Body of pancreas (tissue), 4 donors: ENCODE measurements around the gene WFDC12. TPM values are rescaled to one million over a fixed set of nuclear protein-coding genes. Genes with fewer than 3 reads are reported as not detected.
A peak's percentile ranks its signal among the peaks of the same experiment; 100 is the strongest.

Source experiments
- ATAC-seq: fragments of 150-250 bp; one replicate; pipeline ENCODE4 v1.9.1; 2016
- DNase-seq, 4 donors: peaks; one replicate each; pipeline ENCODE4 v3.0.0-alpha.2; 2019
- H3K27ac ChIP-seq, 4 donors: fragments of 200-600 bp; sonication (generic); 1 replicate in 3 of 4; 2 replicates in 1 of 4; pipeline versions ENCODE4 v1.5.1 to v1.6.1; 2016 to 2019; ENCODE audit warnings: mild to moderate bottlenecking in 1 of 4, mixed read lengths in 1 of 4, moderate library complexity in 1 of 4
- H3K27me3 ChIP-seq, 2 donors: fragments of 200-600 bp; sonication (generic); one replicate each; pipeline ENCODE4 v1.6.0; 2016; ENCODE audit warnings: mild to moderate bottlenecking in 1 of 2
- H3K36me3 ChIP-seq, 2 donors: fragments of 200-600 bp; sonication (generic); replicated peaks in 1 of 2; 2 replicates each; pipeline ENCODE4 v1.5.1; 2016; ENCODE audit warnings: low read depth in 2 of 2; ENCODE audit not compliant: insufficient read depth in 1 of 2
- H3K4me1 ChIP-seq: fragments of 200-600 bp; sonication (generic); one replicate; pipeline ENCODE4 v1.6.0; 2016
- H3K4me3 ChIP-seq, 2 donors: fragments of 200-600 bp; sonication (generic); 1 replicate in 1 of 2; 2 replicates in 1 of 2; pipeline ENCODE4 v1.5.1; 2016 to 2019
- H3K9me3 ChIP-seq, 3 donors: fragments of 200-600 bp; sonication (generic); 1 replicate in 2 of 3; 2 replicates in 1 of 3; pipeline ENCODE4 v1.5.1; 2016
- CTCF ChIP-seq, 7 experiments: fragments of 450-650 bp in 4 of 7; fragments of 200-600 bp in 3 of 7; sonication (generic) in 3 of 7; IDR thresholded peaks; one replicate each; pipeline ENCODE4 v1.5.1; 2016 to 2019; ENCODE audit warnings: antibody characterized with exemption in 7 of 7
- POLR2A ChIP-seq, 3 donors: fragments of 450-650 bp; IDR thresholded peaks; one replicate each; pipeline ENCODE4 v1.6.1; 2016; ENCODE audit warnings: antibody characterized with exemption in 3 of 3, mild to moderate bottlenecking in 2 of 3
- WGBS, 2 donors: methylation state at CpG; one replicate each; pipeline ENCODE4 v1.1.5; 2017; 5-methylcytosine and 5-hydroxymethylcytosine counted together
- intact Hi-C: fragments of 100-400 bp; cut with DNase I; formaldehyde crosslinking; loops from one replicate; pipeline ENCODE4 v1.15.1; 2023
- total RNA-seq, 2 donors: library from RNA; depleted of rRNA; stranded (reverse); fragments of >200 nt; gene quantifications; one replicate each; pipeline ENCODE4 v1.1.0, GENCODE V29; 2016

WFDC12 gene
- total RNA-seq, 2 donors from 2014 or later: not detected

GRCh38 chr20:45096781-45097180 is 27.5 kb downstream of the WFDC12 start:
- TF ChIP-seq CTCF (IDR thresholded peaks at IDR 0.05) (no peak), POLR2A (IDR thresholded peaks at IDR 0.05) (no peak)
- DNase-seq (no peak), ATAC-seq (no peak)
- Histone ChIP-seq H3K4me1 (peaks cover 19% of the 10 kb centered on the region), H3K9me3 (no peaks in the 10 kb centered on the region), H3K4me3 (no peak overlapping the region), H3K27ac (no peak overlapping the region), H3K27me3 (peaks cover 0 to 19% of the 10 kb centered on the region in 2 donors), H3K36me3 (no peaks in the 10 kb centered on the region)
- WGBS, 2 donors: 62 to 66% methylated on average over 9 of the region's 9 CpGs
- intact Hi-C loops: no loop called here

GRCh38 chr20:45095805-45096238 is 28.4 kb downstream of the WFDC12 start:
- H3K27ac ChIP-seq: no peak overlapping the region
- peaks cover 15% of the 10 kb centered on the region for H3K4me1 ChIP-seq
- no peaks in the 10 kb centered on the region for H3K36me3 ChIP-seq
- WGBS, 2 donors: 2 to 3% methylated on average over 7 of the region's 7 CpGs
- intact Hi-C loops: no loop called here
- H3K4me3 ChIP-seq: no peak overlapping the region
- ATAC-seq (no peak), DNase-seq (peak; percentile 51 to 62 (median 56))
- TF ChIP-seq POLR2A (IDR thresholded peaks at IDR 0.05) (no peak), CTCF (IDR thresholded peaks at IDR 0.05) (peak; percentile 41 to 71 (median 59))
- no peaks in the 10 kb centered on the region for H3K9me3 ChIP-seq
- peaks cover 0 to 19% of the 10 kb centered on the region in 2 donors for H3K27me3 ChIP-seq

- no peak for TF ChIP-seq POLR2A (IDR thresholded peaks at IDR 0.05)
- TF ChIP-seq CTCF (IDR thresholded peaks at IDR 0.05): no peak
- Histone ChIP-seq H3K27me3 (peaks cover 0 to 19% of the 10 kb centered on the region in 2 donors), H3K36me3 (no peaks in the 10 kb centered on the region), H3K9me3 (no peaks in the 10 kb centered on the region), H3K27ac (no peak overlapping the region), H3K4me1 (peaks cover 11% of the 10 kb centered on the region), H3K4me3 (no peak overlapping the region)
- ATAC-seq: no peak
- intact Hi-C loops: no loop called here
- no peak for DNase-seq
- 79 to 83% methylated on average over 11 of the region's 11 CpGs for WGBS, 2 donors
These were observed 29.2 kb downstream of the WFDC12 start for GRCh38 chr20:45094864-45095574.

- 77 to 88% methylated on average over 2 of the region's 2 CpGs for WGBS, 2 donors
- ATAC-seq: no peak
- Histone ChIP-seq H3K27me3 (peaks cover 0 to 19% of the 10 kb centered on the region in 2 donors), H3K27ac (no peak overlapping the region), H3K36me3 (no peaks in the 10 kb centered on the region), H3K4me3 (no peak overlapping the region), H3K4me1 (peaks cover 11% of the 10 kb centered on the region), H3K9me3 (no peaks in the 10 kb centered on the region)
- intact Hi-C loops: no loop called here
- TF ChIP-seq POLR2A (IDR thresholded peaks at IDR 0.05) (no peak), CTCF (IDR thresholded peaks at IDR 0.05) (no peak)
- DNase-seq: no peak
These were observed 30.1 kb downstream of the WFDC12 start for GRCh38 chr20:45094201-45094600.

GRCh38 chr20:45092898-45093297 is 31.4 kb downstream of the WFDC12 start:
- H3K4me3 ChIP-seq: no peak overlapping the region
- H3K27me3 ChIP-seq: peaks cover 0 to 16% of the 10 kb centered on the region in 2 donors
- H3K4me1 ChIP-seq: peaks cover 5% of the 10 kb centered on the region
- 77 to 78% methylated on average over 7 of the region's 7 CpGs for WGBS, 2 donors
- no peak overlapping the region for H3K27ac ChIP-seq
- intact Hi-C loops: no loop called here
- no peaks in the 10 kb centered on the region for H3K9me3 ChIP-seq
- H3K36me3 ChIP-seq: no peaks in the 10 kb centered on the region
- ATAC-seq (no peak), DNase-seq (no peak)
- TF ChIP-seq CTCF (IDR thresholded peaks at IDR 0.05) (no peak), POLR2A (IDR thresholded peaks at IDR 0.05) (no peak)
